Loucy (cell line): Measurements from ENCODE around the gene REPS2.

Experiments used
- H2AFZ ChIP-seq: fragments of 200-600 bp; sonication (generic); 2 replicates; pipeline ENCODE4 v1.6.0; 2016; ENCODE audit warnings: antibody characterized with exemption, mild to moderate bottlenecking, low read length, moderate library complexity
- H3F3A ChIP-seq: fragments of 200-600 bp; 2 replicates; pipeline ENCODE4 v1.6.0; 2016; ENCODE audit warnings: antibody characterized with exemption, low read depth, mild to moderate bottlenecking
- H3K27me3 ChIP-seq: fragments of 200-600 bp; sonication (generic); 2 replicates; pipeline ENCODE4 v1.6.1; 2014; ENCODE audit warnings: low read length, mild to moderate bottlenecking; ENCODE audit not compliant: insufficient read depth, poor library complexity, severe bottlenecking
- H3K36me3 ChIP-seq: fragments of 200-600 bp; sonication (generic); 2 replicates; pipeline ENCODE4 v1.6.1; 2016; ENCODE audit warnings: low read length; ENCODE audit not compliant: insufficient read depth
- H3K4me1 ChIP-seq: fragments of 200-600 bp; sonication (generic); 2 replicates; pipeline ENCODE4 v1.5.1; 2014; ENCODE audit warnings: low read length, mild to moderate bottlenecking; ENCODE audit not compliant: insufficient read depth, poor library complexity, severe bottlenecking
- H3K4me2 ChIP-seq: fragments of 200-600 bp; sonication (generic); 2 replicates; pipeline ENCODE4 v1.6.0; 2014; ENCODE audit warnings: antibody characterized with exemption, low read length, low read depth, mild to moderate bottlenecking; ENCODE audit not compliant: poor library complexity, severe bottlenecking
- H3K4me3 ChIP-seq: fragments of 200-600 bp; sonication (generic); 2 replicates; pipeline ENCODE4 v1.5.1; 2014; ENCODE audit warnings: low read length, mild to moderate bottlenecking, mixed read lengths; ENCODE audit not compliant: poor library complexity, severe bottlenecking
- H3K79me2 ChIP-seq: fragments of 200-600 bp; sonication (generic); 2 replicates; pipeline ENCODE4 v1.6.1; 2014; ENCODE audit warnings: low read length; ENCODE audit not compliant: insufficient read depth
- H3K9ac ChIP-seq: fragments of 200-600 bp; sonication (generic); 2 replicates; pipeline ENCODE4 v1.6.0; 2014; ENCODE audit warnings: mild to moderate bottlenecking, low read depth, low read length, moderate library complexity; ENCODE audit not compliant: poor library complexity, severe bottlenecking
- H3K9me2 ChIP-seq: fragments of 200-600 bp; sonication (generic); replicated peaks from 2 replicates; pipeline ENCODE4 v1.6.1; 2016; ENCODE audit warnings: low read depth, low read length, mixed read lengths
- H3K9me3 ChIP-seq: fragments of 200-600 bp; sonication (generic); 2 replicates; pipeline ENCODE4 v1.6.1; 2014; ENCODE audit warnings: mild to moderate bottlenecking, antibody characterized with exemption, low read length, low read depth; ENCODE audit not compliant: insufficient read depth
- H4K20me1 ChIP-seq: fragments of 200-600 bp; sonication (generic); 2 replicates; pipeline ENCODE4 v1.6.0; 2014; ENCODE audit warnings: antibody characterized with exemption, low read length, mild to moderate bottlenecking; ENCODE audit not compliant: insufficient read depth, poor library complexity, severe bottlenecking
- CTCF ChIP-seq: fragments of 200-600 bp; sonication (generic); conservative IDR thresholded peaks from 2 replicates; pipeline ENCODE4 v1.5.1; 2014; ENCODE audit warnings: mild to moderate bottlenecking, antibody characterized with exemption, low read length
- EZH2phosphoT487 ChIP-seq: fragments of 200-600 bp; IDR thresholded peaks from 2 replicates; pipeline ENCODE4 v1.6.1; 2018; ENCODE audit warnings: antibody characterized with exemption, mild to moderate bottlenecking, moderate library complexity, borderline replicate concordance

The REPS2 gene

GRCh38 chrX:17030092-17030491 is 83.6 kb downstream of the REPS2 start:
- no peak for TF ChIP-seq EZH2phosphoT487
- TF ChIP-seq CTCF: no peak
- H3K9me3 ChIP-seq: no peaks in the 10 kb centered on the region
- H3K4me2 ChIP-seq: no peak overlapping the region
- H3K36me3 ChIP-seq: no peaks in the 10 kb centered on the region
- H3K27me3 ChIP-seq: no peaks in the 10 kb centered on the region
- H4K20me1 ChIP-seq: no peaks in the 10 kb centered on the region
- H3K79me2 ChIP-seq: no peaks in the 10 kb centered on the region
- H3K4me3 ChIP-seq: no peak overlapping the region
- H3F3A ChIP-seq: no peaks in the 10 kb centered on the region
- H3K4me1 ChIP-seq: no peaks in the 10 kb centered on the region
- H2AFZ ChIP-seq: no peak overlapping the region
- no peaks in the 10 kb centered on the region for H3K9me2 ChIP-seq
- H3K9ac ChIP-seq: no peak overlapping the region

- Histone ChIP-seq H3K27me3 (no peaks in the 10 kb centered on the region), H2AFZ (no peak overlapping the region), H3K9ac (no peak overlapping the region), H3F3A (no peaks in the 10 kb centered on the region), H3K36me3 (no peaks in the 10 kb centered on the region), H3K9me2 (no peaks in the 10 kb centered on the region), H3K9me3 (no peaks in the 10 kb centered on the region), H3K4me3 (no peak overlapping the region), H3K79me2 (no peaks in the 10 kb centered on the region), H4K20me1 (no peaks in the 10 kb centered on the region), H3K4me2 (no peak overlapping the region), H3K4me1 (no peaks in the 10 kb centered on the region)
- TF ChIP-seq CTCF (no peak), EZH2phosphoT487 (no peak)
Measured at GRCh38 chrX:17030580-17031270, 84.3 kb downstream of the REPS2 start.

- no peaks in the 10 kb centered on the region for H3K27me3 ChIP-seq
- no peaks in the 10 kb centered on the region for H3K9me2 ChIP-seq
- no peaks in the 10 kb centered on the region for H3K4me1 ChIP-seq
- no peaks in the 10 kb centered on the region for H3K36me3 ChIP-seq
- H3K4me2 ChIP-seq: no peak overlapping the region
- TF ChIP-seq EZH2phosphoT487 (no peak), CTCF (no peak)
- no peak overlapping the region for H3K9ac ChIP-seq
- no peaks in the 10 kb centered on the region for H3K79me2 ChIP-seq
- no peak overlapping the region for H3K4me3 ChIP-seq
- no peak overlapping the region for H2AFZ ChIP-seq
- no peaks in the 10 kb centered on the region for H3F3A ChIP-seq
- H3K9me3 ChIP-seq: no peaks in the 10 kb centered on the region
- no peaks in the 10 kb centered on the region for H4K20me1 ChIP-seq
Measured at GRCh38 chrX:17031827-17032226, 85.4 kb downstream of the REPS2 start.
